HG02885 (cell line): ENCODE data around the gene TBC1D5.
"Not testable (repeated sequence)": the region's sequence is repeated elsewhere in the genome, so short reads cannot be mapped to it uniquely, and the experiment has no call there.

Source experiments
- ATAC-seq: cut with Tn5 transposase; IDR thresholded peaks from one replicate; pipeline ENCODE4 v1.9.1; 2021; ENCODE audit warnings: mild to moderate bottlenecking; ENCODE audit not compliant: unreplicated experiment, poor library complexity

TBC1D5 gene

GRCh38 chr3:17749705-17750293 lies 7.4 kb upstream of the TBC1D5 start:
- ATAC-seq = peak; percentile 30

GRCh38 chr3:17749281-17749680 lies 6.8 kb upstream of the TBC1D5 start:
- peak; percentile 55 for ATAC-seq

- no peak for ATAC-seq
Observed at GRCh38 chr3:17747890-17748247, 5.4 kb upstream of the TBC1D5 start.

GRCh38 chr3:17747174-17747889 lies 4.9 kb upstream of the TBC1D5 start:
- ATAC-seq = peak; percentile 78

- no peak for ATAC-seq
Observed at GRCh38 chr3:17745894-17746293, 3.5 kb upstream of the TBC1D5 start.

GRCh38 chr3:17745301-17745700 lies 2.9 kb upstream of the TBC1D5 start:
- no peak for ATAC-seq

GRCh38 chr3:17744693-17745092 lies 2.3 kb upstream of the TBC1D5 start:
- ATAC-seq = no peak

GRCh38 chr3:17743658-17743995 lies 1.2 kb upstream of the TBC1D5 start:
- no peak for ATAC-seq

- ATAC-seq = no peak
Observed at GRCh38 chr3:17742880-17743657, 638 bp upstream of the TBC1D5 start.

- ATAC-seq = no peak
Observed at GRCh38 chr3:17741621-17742101, 770 bp downstream of the TBC1D5 start.

- ATAC-seq = no peak
Observed at GRCh38 chr3:17740721-17741141, 1.7 kb downstream of the TBC1D5 start.

GRCh38 chr3:17738921-17739320 lies 3.5 kb downstream of the TBC1D5 start:
- ATAC-seq = no peak

GRCh38 chr3:17738219-17738618 lies 4.2 kb downstream of the TBC1D5 start:
- ATAC-seq = no peak

GRCh38 chr3:17737591-17737990 lies 4.8 kb downstream of the TBC1D5 start:
- no peak for ATAC-seq

- ATAC-seq = not testable (repeated sequence)
Observed at GRCh38 chr3:17735362-17735761, 7.1 kb downstream of the TBC1D5 start.

GRCh38 chr3:17733768-17734167 lies 8.7 kb downstream of the TBC1D5 start:
- ATAC-seq = no peak

- ATAC-seq = no peak
Observed at GRCh38 chr3:17733215-17733614, 9.2 kb downstream of the TBC1D5 start.

- no peak for ATAC-seq
Observed at GRCh38 chr3:17730318-17730967, 12.0 kb downstream of the TBC1D5 start.

GRCh38 chr3:17726313-17726712 lies 16.1 kb downstream of the TBC1D5 start:
- no peak for ATAC-seq

GRCh38 chr3:17725844-17726243 lies 16.6 kb downstream of the TBC1D5 start:
- not testable (repeated sequence) for ATAC-seq

GRCh38 chr3:17724948-17725347 lies 17.5 kb downstream of the TBC1D5 start:
- ATAC-seq = no peak
